NCI-H69 (cell line): Measurements from ENCODE around the gene NBL1.

Source experiments
- DNase-seq: peaks from one replicate; lab custom pipeline; 2025; lab: John Stamatoyannopoulos, UW

NBL1 gene

GRCh38 chr1:19646377-19647319, 2.5 kb downstream of the NBL1 start:
- DNase-seq = no peak

GRCh38 chr1:19647643-19648042, 3.5 kb downstream of the NBL1 start:
- DNase-seq = no peak

- no peak for DNase-seq
Observed at GRCh38 chr1:19648239-19648638, 4.1 kb downstream of the NBL1 start.

GRCh38 chr1:19648689-19649088, 4.6 kb downstream of the NBL1 start:
- peak; percentile 64 for DNase-seq

GRCh38 chr1:19650416-19651140, 6.5 kb downstream of the NBL1 start:
- DNase-seq = peak; percentile 18

GRCh38 chr1:19651141-19651737, 7.1 kb downstream of the NBL1 start:
- DNase-seq = peak; percentile 53

- peak; percentile 5 for DNase-seq
Observed at GRCh38 chr1:19654386-19654785, 10.3 kb downstream of the NBL1 start.

GRCh38 chr1:19654886-19655717, 11.0 kb downstream of the NBL1 start:
- no peak for DNase-seq

GRCh38 chr1:19655718-19656080, 11.6 kb downstream of the NBL1 start:
- no peak for DNase-seq

GRCh38 chr1:19656134-19656779, 12.1 kb downstream of the NBL1 start:
- DNase-seq = no peak

- no peak for DNase-seq
Observed at GRCh38 chr1:19656780-19657466, 12.8 kb downstream of the NBL1 start.

GRCh38 chr1:19657511-19657910, 13.4 kb downstream of the NBL1 start:
- DNase-seq = no peak

- no peak for DNase-seq
Observed at GRCh38 chr1:19658186-19658585, 14.1 kb downstream of the NBL1 start.

GRCh38 chr1:19661721-19662228, 17.7 kb downstream of the NBL1 start:
- DNase-seq = peak; percentile 30

GRCh38 chr1:19662313-19662712, 18.2 kb downstream of the NBL1 start:
- no peak for DNase-seq

- DNase-seq = no peak
Observed at GRCh38 chr1:19664453-19665185, 20.5 kb downstream of the NBL1 start, which contains the start of gene HTR6. Gene HTR6 (plus strand): TSS chr1:19664875. CDS start chr1:19665754, 879 bp downstream.

GRCh38 chr1:19665186-19665495, 21.0 kb downstream of the NBL1 start:
- no peak for DNase-seq

- no peak for DNase-seq
Observed at GRCh38 chr1:19665496-19666465, 21.7 kb downstream of the NBL1 start.

- DNase-seq = no peak
Observed at GRCh38 chr1:19668888-19669287, 24.8 kb downstream of the NBL1 start.
